Measurements from ENCODE around the gene LRRC28.

GRCh38 chr15:99365242-99365641 lies 114.0 kb downstream of the LRRC28 start:
- TF ChIP-seq POLR2A (IDR thresholded peaks at IDR 0.05; ENCODE audit: low read depth, low read length) (no peak), POLR2AphosphoS5 (IDR thresholded peaks at IDR 0.05; ENCODE audit: low read depth, low read length) (no peak), TAF1 (IDR thresholded peaks at IDR 0.05; ENCODE audit: low read depth, low read length) (no peak)
